Keratinocyte (primary cell): Measurements from ENCODE around the gene MXD3.

Source experiments
- CTCF ChIP-seq, 3 experiments: IDR thresholded peaks in 1 of 3; conservative IDR thresholded peaks in 1 of 3; optimal IDR thresholded peaks in 1 of 3; 2 replicates in 2 of 3; 3 replicates in 1 of 3; pipeline versions ENCODE3 to v1.5.1; 2011; ENCODE audit warnings: low read length in 3 of 3, mild to moderate bottlenecking in 3 of 3, moderate library complexity in 2 of 3, control low read depth in 1 of 3, inconsistent platforms in 1 of 3; ENCODE audit not compliant: insufficient read depth in 2 of 3; ENCODE audit errors: extremely low read depth in 1 of 3
- EZH2 ChIP-seq: IDR thresholded peaks from one replicate; pipeline ENCODE4 v1.6.1; 2012; ENCODE audit warnings: inconsistent platforms, mild to moderate bottlenecking, low read length, moderate library complexity

GRCh38 chr5:177261510-177261909 lies 50.2 kb downstream of the MXD3 start:
- TF ChIP-seq CTCF (optimal IDR thresholded peaks at IDR 0.05 in 1 of 3, IDR thresholded peaks at IDR 0.05 in 1 of 3, conservative IDR thresholded peaks at IDR 0.05 in 1 of 3; ENCODE audit: extremely low read depth in 1 of 3, insufficient read depth in 2 of 3, low read length in 3 of 3) (no peak), EZH2 (no peak)
